Peyer's patch (tissue), 4 donors: ENCODE data around the gene VDAC1. TPM values are rescaled to one million over a fixed set of nuclear protein-coding genes. Genes with fewer than 3 reads are reported as not detected.

Experiments
- DNase-seq, 3 donors: peaks; one replicate each; pipeline ENCODE4 v3.0.0-alpha.2; 2017 to 2019
- H3K27ac ChIP-seq, 4 donors: fragments of 200-600 bp; sonication (generic); one replicate each; pipeline ENCODE4 v1.5.1; 2016 to 2019
- H3K27me3 ChIP-seq, 2 donors: fragments of 200-600 bp; sonication (generic); one replicate each; pipeline ENCODE4 v1.5.1; 2019
- H3K36me3 ChIP-seq, 3 donors: fragments of 200-600 bp; sonication (generic); one replicate each; pipeline ENCODE4 v1.5.1; 2016 to 2019
- H3K4me1 ChIP-seq, 4 donors: fragments of 200-600 bp; sonication (generic); one replicate each; pipeline ENCODE4 v1.5.1; 2016 to 2019
- H3K4me3 ChIP-seq, 4 donors: fragments of 200-600 bp; sonication (generic); 1 replicate in 3 of 4; 2 replicates in 1 of 4; pipeline ENCODE4 v1.5.1; 2016 to 2019; ENCODE audit warnings: mild to moderate bottlenecking in 1 of 4
- H3K9me3 ChIP-seq, 4 donors: fragments of 200-600 bp; sonication (generic); one replicate each; pipeline ENCODE4 v1.5.1; 2016 to 2019; ENCODE audit warnings: mild to moderate bottlenecking in 1 of 4
- CTCF ChIP-seq, 6 experiments: fragments of 450-650 bp in 4 of 6; fragments of 200-600 bp in 2 of 6; sonication (generic) in 1 of 6; IDR thresholded peaks; one replicate each; pipeline ENCODE4 v1.5.1; 2017 to 2019; ENCODE audit warnings: antibody characterized with exemption in 6 of 6, mild to moderate bottlenecking in 3 of 6, moderate library complexity in 1 of 6
- POLR2A ChIP-seq, 2 donors: fragments of 450-650 bp; IDR thresholded peaks; one replicate each; pipeline ENCODE4 v1.5.1; 2017; ENCODE audit warnings: antibody characterized with exemption in 2 of 2, mild to moderate bottlenecking in 2 of 2, moderate library complexity in 2 of 2
- total RNA-seq, 4 donors: library from RNA; depleted of rRNA; stranded (reverse); fragments of >200 nt; gene quantifications; one replicate each; pipeline ENCODE4 v1.1.0, GENCODE V29; 2016

The VDAC1 gene, protein sequence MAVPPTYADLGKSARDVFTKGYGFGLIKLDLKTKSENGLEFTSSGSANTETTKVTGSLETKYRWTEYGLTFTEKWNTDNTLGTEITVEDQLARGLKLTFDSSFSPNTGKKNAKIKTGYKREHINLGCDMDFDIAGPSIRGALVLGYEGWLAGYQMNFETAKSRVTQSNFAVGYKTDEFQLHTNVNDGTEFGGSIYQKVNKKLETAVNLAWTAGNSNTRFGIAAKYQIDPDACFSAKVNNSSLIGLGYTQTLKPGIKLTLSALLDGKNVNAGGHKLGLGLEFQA
- 100 to 1,000 TPM; 120 to 289 (median 181) TPM for total RNA-seq

DNA sequence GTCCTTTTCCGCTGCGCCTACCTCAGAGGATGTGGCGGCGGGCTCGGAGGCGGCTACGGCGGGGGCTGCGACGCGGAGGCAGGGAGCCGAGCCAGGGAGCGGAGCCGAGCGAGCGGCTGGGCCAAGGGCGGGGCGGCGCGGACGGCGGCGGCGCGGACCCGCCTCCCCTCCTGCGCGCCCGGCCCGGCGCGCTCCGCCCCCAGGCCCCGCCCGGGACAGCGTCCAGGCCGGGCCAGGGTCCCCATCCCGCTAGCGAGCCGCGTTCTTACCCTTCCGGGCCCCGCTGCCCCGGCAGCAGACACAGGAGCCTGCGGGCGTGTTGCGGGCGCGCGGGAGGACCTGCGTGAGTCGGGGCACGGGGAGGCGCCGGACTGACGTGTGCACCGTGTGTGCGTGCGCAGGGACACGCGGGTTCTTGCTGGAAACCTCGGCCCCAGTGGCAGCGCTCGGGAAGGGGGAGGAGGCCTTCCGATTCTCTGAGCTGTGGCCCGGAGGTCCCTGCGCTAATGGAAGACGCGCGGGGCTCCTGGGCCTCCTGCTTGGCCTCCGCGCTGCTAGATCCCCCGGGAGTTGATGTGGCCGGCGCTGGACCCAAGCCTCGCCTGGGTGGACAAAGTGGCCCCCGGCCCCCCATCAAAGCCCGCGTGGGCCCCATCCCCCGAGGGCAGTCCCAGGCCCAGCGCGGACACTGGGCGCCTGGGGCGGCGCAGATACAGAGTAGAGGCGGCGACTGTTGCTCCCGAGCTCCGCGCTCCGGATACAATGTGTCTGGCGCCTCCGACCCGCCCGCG lies at the start of gene VDAC1:
Gene VDAC1, minus strand, starts transcription at position 350 of the 791 bp plus-strand sequence. CDS start 11,963 bp downstream, outside the sequence.
- Histone ChIP-seq H3K27ac (peak within 1 kb of the TSS; percentile 97 to 100 (median 98)), H3K27me3 (no peaks in the 10 kb centered on the region), H3K9me3 (no peaks in the 10 kb centered on the region), H3K4me3 (peak within 1 kb of the TSS; percentile 92 to 99 (median 96)), H3K36me3 (peaks cover 0 to 7% (median 0%) of the 10 kb centered on the region in 3 donors), H3K4me1 (peaks cover 4 to 50% (median 19%) of the 10 kb centered on the region in 4 donors)
- TF ChIP-seq CTCF (IDR thresholded peaks at IDR 0.05) = peak in 1 of 6 experiments; percentile 9
- TF ChIP-seq POLR2A (IDR thresholded peaks at IDR 0.05) = peak; percentile 90 to 91
- DNase-seq = peak; percentile 74 to 88 (median 87)

- Histone ChIP-seq H3K4me1 (peaks cover 0 to 7% (median 3%) of the 10 kb centered on the region in 4 donors), H3K4me3 (no peak overlapping the region), H3K27ac (peak overlapping the region in 2 of 4 donors; percentile 6 to 46), H3K9me3 (no peaks in the 10 kb centered on the region), H3K36me3 (no peaks in the 10 kb centered on the region), H3K27me3 (no peaks in the 10 kb centered on the region)
- no peak for TF ChIP-seq POLR2A (IDR thresholded peaks at IDR 0.05)
- peak in 1 of 3 donors; percentile 71 for DNase-seq
These were observed 49.1 kb upstream of the VDAC1 start for GRCh38 chr5:134053840-134054338.

- no peak for DNase-seq
- H3K9me3 ChIP-seq = no peaks in the 10 kb centered on the region
- H3K4me1 ChIP-seq = peaks cover 0 to 7% (median 3%) of the 10 kb centered on the region in 4 donors
- TF ChIP-seq CTCF (IDR thresholded peaks at IDR 0.05) (no peak), POLR2A (IDR thresholded peaks at IDR 0.05) (no peak)
- no peak overlapping the region for H3K4me3 ChIP-seq
- H3K27ac ChIP-seq = peak overlapping the region in 1 of 4 donors; percentile 46
- no peaks in the 10 kb centered on the region for H3K36me3 ChIP-seq
- H3K27me3 ChIP-seq = no peaks in the 10 kb centered on the region
These were observed 48.6 kb upstream of the VDAC1 start for GRCh38 chr5:134053314-134053839.

DNA sequence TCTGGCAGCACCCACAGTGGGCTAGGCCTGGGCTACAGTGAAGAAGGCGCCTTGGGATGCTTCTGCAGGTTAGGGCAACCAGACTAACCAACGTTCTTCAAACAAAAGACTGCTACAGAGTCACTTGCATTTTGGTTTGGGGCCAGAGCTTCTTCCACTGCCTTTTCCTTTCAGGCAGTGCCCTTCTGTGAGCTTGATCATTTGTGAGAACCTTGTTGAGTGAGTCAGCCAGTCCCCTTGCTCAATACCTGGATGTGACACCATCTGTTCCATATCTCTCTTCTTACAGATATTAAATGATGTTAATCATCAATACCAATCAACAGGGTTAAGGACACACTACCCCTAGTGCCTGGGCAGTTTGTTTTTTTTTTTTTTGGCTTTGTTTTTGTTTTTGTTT lies 46.5 kb upstream of the VDAC1 start:
- no peak for TF ChIP-seq POLR2A (IDR thresholded peaks at IDR 0.05)
- no peak for TF ChIP-seq CTCF (IDR thresholded peaks at IDR 0.05)
- H3K27me3 ChIP-seq = no peaks in the 10 kb centered on the region
- H3K36me3 ChIP-seq = no peaks in the 10 kb centered on the region
- no peaks in the 10 kb centered on the region for H3K9me3 ChIP-seq
- no peak overlapping the region for H3K27ac ChIP-seq
- peaks cover 0 to 7% (median 3%) of the 10 kb centered on the region in 4 donors for H3K4me1 ChIP-seq
- no peak overlapping the region for H3K4me3 ChIP-seq
- no peak for DNase-seq

DNA sequence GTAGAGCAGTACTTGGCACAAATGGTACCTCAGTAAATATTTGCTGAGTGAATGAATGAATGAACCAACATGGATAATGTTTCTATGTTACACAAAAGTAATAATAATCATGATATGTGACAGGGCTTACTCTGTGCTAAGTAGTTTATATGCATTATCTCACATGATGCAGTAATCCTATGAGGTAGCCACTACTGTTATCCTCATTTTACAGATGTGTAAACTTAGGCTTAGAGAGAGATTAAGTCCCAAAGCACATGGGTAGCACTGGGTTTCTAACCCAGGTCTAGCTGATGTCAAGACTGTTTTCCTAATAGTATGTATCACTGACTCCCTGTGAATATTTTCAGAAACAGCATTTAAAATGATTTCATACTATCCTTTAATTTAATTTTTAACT lies 44.1 kb upstream of the VDAC1 start:
- no peak overlapping the region for H3K27ac ChIP-seq
- H3K27me3 ChIP-seq = no peaks in the 10 kb centered on the region
- peak in 1 of 3 donors; percentile 0 for DNase-seq
- no peak for TF ChIP-seq POLR2A (IDR thresholded peaks at IDR 0.05)
- no peak for TF ChIP-seq CTCF (IDR thresholded peaks at IDR 0.05)
- no peaks in the 10 kb centered on the region for H3K36me3 ChIP-seq
- peaks cover 0 to 6% (median 3%) of the 10 kb centered on the region in 4 donors for H3K4me1 ChIP-seq
- no peak overlapping the region for H3K4me3 ChIP-seq
- no peaks in the 10 kb centered on the region for H3K9me3 ChIP-seq
